Ecto neural progenitor cell (in vitro differentiated cells): Measurements from ENCODE around the gene SLC26A3.

Experiments
- DNase-seq: peaks from one replicate; pipeline ENCODE4 v3.0.0-alpha.2; 2018; ENCODE audit warnings: low spot score

The SLC26A3 gene

GRCh38 chr7:107815254-107815882, 12.3 kb upstream of the SLC26A3 start:
- DNase-seq: no peak

- no peak for DNase-seq
These were observed 10.5 kb upstream of the SLC26A3 start for GRCh38 chr7:107813524-107813923.

- no peak for DNase-seq
These were observed 8.9 kb upstream of the SLC26A3 start for GRCh38 chr7:107811934-107812333.

GRCh38 chr7:107810626-107811025, 7.6 kb upstream of the SLC26A3 start:
- DNase-seq: no peak

- no peak for DNase-seq
These were observed 6.2 kb upstream of the SLC26A3 start for GRCh38 chr7:107809179-107809578.

GRCh38 chr7:107799647-107800264, 3.3 kb downstream of the SLC26A3 start:
- no peak for DNase-seq

- DNase-seq: no peak
These were observed 10.7 kb downstream of the SLC26A3 start for GRCh38 chr7:107792364-107792763.

- no peak for DNase-seq
These were observed 13.4 kb downstream of the SLC26A3 start for GRCh38 chr7:107789647-107790046.

- DNase-seq: no peak
These were observed 14.4 kb downstream of the SLC26A3 start for GRCh38 chr7:107788662-107789061.

GRCh38 chr7:107788216-107788615, 14.8 kb downstream of the SLC26A3 start:
- DNase-seq: no peak

- no peak for DNase-seq
These were observed 17.1 kb downstream of the SLC26A3 start for GRCh38 chr7:107785926-107786325.

GRCh38 chr7:107785170-107785569, 17.9 kb downstream of the SLC26A3 start:
- no peak for DNase-seq

GRCh38 chr7:107783648-107784047, 19.4 kb downstream of the SLC26A3 start:
- DNase-seq: no peak

- no peak for DNase-seq
These were observed 20.6 kb downstream of the SLC26A3 start for GRCh38 chr7:107782374-107782773.

GRCh38 chr7:107779647-107780099, 23.4 kb downstream of the SLC26A3 start:
- no peak for DNase-seq

GRCh38 chr7:107778283-107778682, 24.7 kb downstream of the SLC26A3 start:
- DNase-seq: no peak

- no peak for DNase-seq
These were observed 25.3 kb downstream of the SLC26A3 start for GRCh38 chr7:107777702-107778101.

- no peak for DNase-seq
These were observed 30.0 kb downstream of the SLC26A3 start for GRCh38 chr7:107773027-107773426.

GRCh38 chr7:107768263-107768662, 34.8 kb downstream of the SLC26A3 start:
- DNase-seq: no peak

- DNase-seq: no peak
These were observed 35.6 kb downstream of the SLC26A3 start for GRCh38 chr7:107767391-107767790.

- no peak for DNase-seq
These were observed 44.4 kb downstream of the SLC26A3 start for GRCh38 chr7:107758667-107759066.

GRCh38 chr7:107754642-107755041, 48.4 kb downstream of the SLC26A3 start:
- DNase-seq: no peak

GRCh38 chr7:107751113-107751512, 51.9 kb downstream of the SLC26A3 start:
- no peak for DNase-seq

GRCh38 chr7:107746006-107746405, 57.0 kb downstream of the SLC26A3 start:
- DNase-seq: no peak
